GM12878 (cell line): ENCODE measurements around the gene STRN4. TPM values are rescaled to one million over a fixed set of nuclear protein-coding genes. Genes with fewer than 3 reads are reported as not detected.

Source experiments
- ATAC-seq: fragments of 200-7000 bp; cut with Tn5 transposase; 3 replicates; pipeline ENCODE4 v1.9.1; 2020; ENCODE audit warnings: mild to moderate bottlenecking, moderate library complexity
- BruUV-seq: library from RNA; stranded (reverse); fragments of 400-500 nt; replicated peaks from 2 replicates; lab custom pipeline; 2021; lab: Mats Ljungman, UMichigan
- CTCF ChIA-PET: fragments of 300-600 bp; sonication (Branson Sonifier 250); formaldehyde crosslinking; extraction: SDS; loops from one replicate; lab custom pipeline; 2021; ENCODE audit warnings: inconsistent platforms; lab: Yijun Ruan, JAX
- POLR2A ChIA-PET: fragments of 350-600 bp; formaldehyde crosslinking; extraction: SDS; loops from one replicate; lab custom pipeline; 2021; ENCODE audit warnings: inconsistent platforms; lab: Charles Lee
- RAD21 ChIA-PET: fragments of 300-600 bp; sonication (Branson Sonifier 250); formaldehyde crosslinking; loops from one replicate; lab custom pipeline; 2023; ENCODE audit warnings: antibody characterized with exemption; ENCODE audit not compliant: unreplicated experiment; lab: Charles Lee
- SMC1A ChIA-PET: fragments of 300-600 bp; sonication (Branson Sonifier 250); formaldehyde crosslinking; loops from one replicate; lab custom pipeline; 2023; ENCODE audit not compliant: unreplicated experiment, uncharacterized antibody; lab: Charles Lee
- DNase-seq: peaks from one replicate; pipeline ENCODE4 v3.0.0-alpha.2; 2011; ENCODE audit warnings: low read depth, low spot score
- FAIRE-seq: peaks from 3 replicates; lab custom pipeline; 2011; peaks lifted over from hg19 to GRCh38; lab: Jason Lieb, UNC
- H2AFZ ChIP-seq: 2 replicates; pipeline ENCODE4 v1.6.0; 2011; ENCODE audit warnings: low read depth, low read length, control low read depth; ENCODE audit not compliant: control insufficient read depth
- H3K27ac ChIP-seq: 2 replicates; pipeline ENCODE4 v1.5.1; 2011; ENCODE audit warnings: control low read depth; ENCODE audit not compliant: control insufficient read depth, insufficient read depth
- H3K27me3 ChIP-seq, 2 experiments: replicated peaks in 1 of 2; 2 replicates each; pipeline versions ENCODE4 v1.6.0 to v1.6.1; 2011; ENCODE audit warnings: low read length in 1 of 2; ENCODE audit not compliant: control insufficient read depth in 2 of 2, insufficient read depth in 2 of 2
- H3K36me3 ChIP-seq, 2 experiments: 2 replicates each; pipeline ENCODE4 v1.5.1; 2011; ENCODE audit warnings: low read length in 1 of 2; ENCODE audit not compliant: control insufficient read depth in 2 of 2, insufficient read depth in 2 of 2
- H3K4me1 ChIP-seq: 2 replicates; pipeline ENCODE4 v1.6.1; 2011; ENCODE audit warnings: mild to moderate bottlenecking, low read length, moderate library complexity, mixed read lengths; ENCODE audit not compliant: control insufficient read depth, insufficient read depth
- H3K4me2 ChIP-seq: 2 replicates; pipeline ENCODE4 v1.6.0; 2011; ENCODE audit warnings: control low read depth; ENCODE audit not compliant: control insufficient read depth, insufficient read depth
- H3K4me3 ChIP-seq: fragments of 200-600 bp; sonication (generic); 2 replicates; pipeline ENCODE4 v1.5.1; 2016
- H3K79me2 ChIP-seq: 2 replicates; pipeline ENCODE4 v1.6.0; 2011; ENCODE audit warnings: low read length; ENCODE audit not compliant: control insufficient read depth, insufficient read depth
- H3K9ac ChIP-seq: 2 replicates; pipeline ENCODE4 v1.8.0; 2011; ENCODE audit warnings: low read length, control low read depth, mixed read lengths; ENCODE audit not compliant: control insufficient read depth, insufficient read depth
- H3K9me3 ChIP-seq: replicated peaks from 3 replicates; pipeline ENCODE4 v1.5.1; 2011; ENCODE audit warnings: mild to moderate bottlenecking, low read length; ENCODE audit not compliant: control insufficient read depth, insufficient read depth
- H4K20me1 ChIP-seq: 2 replicates; pipeline ENCODE4 v1.6.0; 2011; ENCODE audit not compliant: control insufficient read depth, insufficient read depth
- BCL11A ChIP-seq: IDR thresholded peaks from 2 replicates; pipeline ENCODE4 v1.6.1; 2011; ENCODE audit warnings: low read depth, low read length
- GABPA ChIP-seq: IDR thresholded peaks from 2 replicates; pipeline ENCODE4 v1.6.1; 2014; ENCODE audit warnings: antibody characterized with exemption, low read depth, mild to moderate bottlenecking, inconsistent platforms
- JUNB ChIP-seq: IDR thresholded peaks from 2 replicates; pipeline ENCODE4 v1.6.1; 2016; ENCODE audit warnings: antibody characterized with exemption, mild to moderate bottlenecking
- KAT2A ChIP-seq: conservative IDR thresholded peaks from 2 replicates; pipeline ENCODE4 v1.6.1; 2011; ENCODE audit warnings: low read depth, low read length; ENCODE audit not compliant: control insufficient read depth
- RFX5 ChIP-seq: IDR thresholded peaks from 2 replicates; pipeline ENCODE4 v1.6.1; 2011; ENCODE audit warnings: low read depth, low read length, improper control_type of control experiment
- SREBF1 ChIP-seq: IDR thresholded peaks from 2 replicates; pipeline ENCODE4 v1.6.1; 2012; ENCODE audit warnings: mild to moderate bottlenecking, low read length
- SUZ12 ChIP-seq: fragments of 200-600 bp; sonication (generic); IDR thresholded peaks from one replicate; pipeline ENCODE4 v1.6.1; 2018; ENCODE audit warnings: antibody characterized with exemption, mild to moderate bottlenecking; ENCODE audit not compliant: unreplicated experiment
- WGBS: methylation state at CpG from one replicate; pipeline ENCODE4 v1.1.6; 2016; ENCODE audit warnings: low lambda C conversion rate; ENCODE audit not compliant: insufficient replicate concordance, insufficient coverage; ENCODE audit errors: missing lambda C conversion rate; 5-methylcytosine and 5-hydroxymethylcytosine counted together
- in situ Hi-C: fragments of 300-500 bp; cut with MboI; formaldehyde crosslinking; loops from 9 replicates; pipeline ENCODE4 v1.14.3; 2018; ENCODE audit warnings: mixed read lengths
- intact Hi-C: fragments of 100-400 bp; cut with micrococcal nuclease; formaldehyde crosslinking; loops from one replicate; pipeline ENCODE4 v1.14.2; 2022; ENCODE audit not compliant: unreplicated experiment
- polyA plus RNA-seq, 11 experiments: library from polyadenylated mRNA; depleted of rRNA in 4 of 11; unstranded in 6 of 11; stranded (reverse) in 5 of 11; fragments of >200 nt; fragmentation: Nextera tagmentation in 4 of 11; fragmentation: Illumina TruSeq in 1 of 11; extraction: Ambion mirVana in 4 of 11; extraction: Trizol in 1 of 11; gene quantifications; 1 replicate in 1 of 11; 2 replicates in 10 of 11; pipeline versions ENCODE4 v1.2.1 to v1.2.3, GENCODE V29; 2011 to 2016; ENCODE audit warnings: inconsistent platforms in 2 of 11, missing spikeins in 2 of 11, low read depth in 1 of 11
- total RNA-seq, 4 experiments: library from RNA; depleted of rRNA in 3 of 4; stranded (reverse); fragments of >200 nt in 3 of 4; fragmentation: Illumina TruSeq in 1 of 4; extraction: Trizol in 1 of 4; gene quantifications; 2 replicates each; pipeline versions ENCODE4 v1.2.1 to v1.2.3, GENCODE V29; 2013 to 2021
- TF ChIP-seq, protein P1 (sequence below): IDR thresholded peaks from 2 replicates; pipeline ENCODE4 v1.6.1; 2011; ENCODE audit warnings: mild to moderate bottlenecking, low read depth, low read length, moderate library complexity; ENCODE audit not compliant: insufficient replicate concordance
- TF ChIP-seq, protein P2 (sequence below): fragments of 450-650 bp; IDR thresholded peaks from 2 replicates; pipeline ENCODE4 v1.6.1; 2017; ENCODE audit warnings: borderline replicate concordance

STRN4 gene
- total and polyA plus RNA-seq, 10 of the 15 experiments (the other 5 are each of a cell fraction or from before 2014, with no cell fraction given), result 0.42 to 62.8 (median 22.5) TPM

DNA sequence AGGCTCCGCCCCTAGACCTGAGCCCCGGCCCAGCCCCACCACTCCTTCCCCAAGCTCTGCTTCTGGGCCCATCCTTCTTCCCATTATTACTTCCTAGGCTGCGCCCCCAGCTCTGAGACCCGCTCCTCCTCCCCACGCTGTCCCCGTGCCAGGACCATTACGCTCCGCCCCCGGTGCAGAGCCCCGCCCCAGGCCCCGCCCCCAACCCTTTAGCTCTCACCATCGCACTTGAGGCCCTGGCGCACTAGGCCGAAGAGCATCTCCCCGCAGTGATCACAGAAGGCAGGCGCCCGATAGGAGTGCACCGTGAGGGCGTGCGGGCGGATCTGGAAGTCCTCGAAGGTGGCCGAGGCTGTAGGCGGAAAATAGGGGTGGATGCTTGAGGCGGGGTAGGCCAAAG lies 35.6 kb downstream of the STRN4 start:
- in situ Hi-C loops, result no loop called here
- ChIA-PET POLR2A (interaction anchor here (0.6 kb wide), 1 partner anchor 887 kb away, joined by 4 read pairs; no protein-coding TSS in a partner anchor), CTCF (interaction anchor here (0.5 to 2.9 kb wide), 2 partner anchors 18 to 775 kb away, joined by 6 to 8 read pairs; no protein-coding TSS in a partner anchor), RAD21 (no interaction called here), SMC1A (no interaction called here)
- no peaks in the 10 kb centered on the region for H4K20me1 ChIP-seq
- no peaks in the 10 kb centered on the region for H3K4me1 ChIP-seq
- peaks cover 6 to 21% of the 10 kb centered on the region in 2 experiments; a peak in 3 of 4 replicates for H3K36me3 ChIP-seq
- no peak overlapping the region for H3K4me3 ChIP-seq
- H3K9me3 ChIP-seq, result no peaks in the 10 kb centered on the region
- DNase-seq (no peak), ATAC-seq (no peak), FAIRE-seq (no peak)
- 98% methylated on average over 21 of the region's 25 CpGs for WGBS
- BruUV-seq, result no TSS peak
- peaks cover 30% of the 10 kb centered on the region for H3K79me2 ChIP-seq
- intact Hi-C loops, result no loop called here
- H3K27ac ChIP-seq, result no peak overlapping the region
- TF ChIP-seq KAT2A (no peak), GABPA (no peak), SREBF1 (no peak), BCL11A (no peak), JUNB (no peak), RFX5 (no peak), SUZ12 (no peak)
- TF ChIP-seq, protein P1, sequence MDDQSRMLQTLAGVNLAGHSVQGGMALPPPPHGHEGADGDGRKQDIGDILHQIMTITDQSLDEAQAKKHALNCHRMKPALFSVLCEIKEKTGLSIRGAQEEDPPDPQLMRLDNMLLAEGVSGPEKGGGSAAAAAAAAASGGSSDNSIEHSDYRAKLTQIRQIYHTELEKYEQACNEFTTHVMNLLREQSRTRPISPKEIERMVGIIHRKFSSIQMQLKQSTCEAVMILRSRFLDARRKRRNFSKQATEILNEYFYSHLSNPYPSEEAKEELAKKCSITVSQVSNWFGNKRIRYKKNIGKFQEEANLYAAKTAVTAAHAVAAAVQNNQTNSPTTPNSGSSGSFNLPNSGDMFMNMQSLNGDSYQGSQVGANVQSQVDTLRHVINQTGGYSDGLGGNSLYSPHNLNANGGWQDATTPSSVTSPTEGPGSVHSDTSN, result no peak
- TF ChIP-seq, protein P2, sequence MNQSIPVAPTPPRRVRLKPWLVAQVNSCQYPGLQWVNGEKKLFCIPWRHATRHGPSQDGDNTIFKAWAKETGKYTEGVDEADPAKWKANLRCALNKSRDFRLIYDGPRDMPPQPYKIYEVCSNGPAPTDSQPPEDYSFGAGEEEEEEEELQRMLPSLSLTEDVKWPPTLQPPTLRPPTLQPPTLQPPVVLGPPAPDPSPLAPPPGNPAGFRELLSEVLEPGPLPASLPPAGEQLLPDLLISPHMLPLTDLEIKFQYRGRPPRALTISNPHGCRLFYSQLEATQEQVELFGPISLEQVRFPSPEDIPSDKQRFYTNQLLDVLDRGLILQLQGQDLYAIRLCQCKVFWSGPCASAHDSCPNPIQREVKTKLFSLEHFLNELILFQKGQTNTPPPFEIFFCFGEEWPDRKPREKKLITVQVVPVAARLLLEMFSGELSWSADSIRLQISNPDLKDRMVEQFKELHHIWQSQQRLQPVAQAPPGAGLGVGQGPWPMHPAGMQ, result no peak
- no peaks in the 10 kb centered on the region for H3K27me3 ChIP-seq
- no peak overlapping the region for H3K4me2 ChIP-seq
- H3K9ac ChIP-seq, result no peak overlapping the region
- no peak overlapping the region for H2AFZ ChIP-seq
